Tibial nerve (tissue), 4 donors: ENCODE measurements around the gene SRRM2.

Experiments used
- EP300 ChIP-seq, 2 donors: sonication (generic); formaldehyde crosslinking; IDR thresholded peaks; one replicate each; pipeline ENCODE4 v1.6.1; 2017; ENCODE audit warnings: antibody characterized with exemption in 2 of 2, mild to moderate bottlenecking in 1 of 2
- TF ChIP-seq, protein P1 (sequence below), 5 experiments: fragments of 200-600 bp in 3 of 5; fragments of 450-650 bp in 2 of 5; sonication (generic) in 3 of 5; IDR thresholded peaks; one replicate each; pipeline ENCODE4 v1.5.1; 2016 to 2019; ENCODE audit warnings: antibody characterized with exemption in 5 of 5, mild to moderate bottlenecking in 3 of 5, moderate library complexity in 2 of 5

DNA sequence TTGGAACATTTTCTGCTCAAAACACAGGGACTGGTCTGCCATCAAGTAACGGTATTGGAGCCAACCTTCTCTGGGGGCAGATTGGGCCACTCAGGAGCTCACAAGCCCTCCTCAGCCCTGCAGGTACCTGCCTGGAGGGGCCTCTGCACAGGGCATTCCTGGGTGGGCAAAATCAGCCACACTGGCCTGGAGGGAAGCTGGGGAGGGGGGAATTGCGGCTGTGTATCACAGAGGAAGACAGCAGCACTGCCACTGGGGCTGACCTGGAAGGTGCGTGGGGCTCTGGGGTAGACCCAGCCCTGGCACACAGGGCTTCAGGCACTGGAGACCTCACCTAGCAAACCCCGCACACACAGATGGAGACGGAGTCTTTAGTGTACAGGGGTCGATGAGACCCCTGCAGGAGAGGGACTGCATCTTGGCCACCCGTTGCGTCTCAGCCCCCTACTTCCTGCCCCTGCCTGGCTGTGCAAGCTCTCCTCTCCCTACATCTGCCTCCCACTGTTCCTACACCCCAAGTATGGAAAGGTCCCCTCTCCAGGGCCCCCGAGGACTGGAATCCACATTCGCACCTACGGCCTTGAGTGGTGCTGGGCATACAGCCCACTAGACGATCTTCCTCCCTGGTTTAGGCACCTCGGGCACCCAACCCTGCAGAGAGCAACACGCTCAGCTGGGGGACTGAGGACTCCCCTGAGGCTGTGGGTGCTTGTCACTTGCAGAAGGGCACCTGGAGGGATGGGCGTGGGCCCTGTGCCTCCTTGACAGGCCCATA, 7.1 kb upstream of the SRRM2 start:
- TF ChIP-seq, protein P1, sequence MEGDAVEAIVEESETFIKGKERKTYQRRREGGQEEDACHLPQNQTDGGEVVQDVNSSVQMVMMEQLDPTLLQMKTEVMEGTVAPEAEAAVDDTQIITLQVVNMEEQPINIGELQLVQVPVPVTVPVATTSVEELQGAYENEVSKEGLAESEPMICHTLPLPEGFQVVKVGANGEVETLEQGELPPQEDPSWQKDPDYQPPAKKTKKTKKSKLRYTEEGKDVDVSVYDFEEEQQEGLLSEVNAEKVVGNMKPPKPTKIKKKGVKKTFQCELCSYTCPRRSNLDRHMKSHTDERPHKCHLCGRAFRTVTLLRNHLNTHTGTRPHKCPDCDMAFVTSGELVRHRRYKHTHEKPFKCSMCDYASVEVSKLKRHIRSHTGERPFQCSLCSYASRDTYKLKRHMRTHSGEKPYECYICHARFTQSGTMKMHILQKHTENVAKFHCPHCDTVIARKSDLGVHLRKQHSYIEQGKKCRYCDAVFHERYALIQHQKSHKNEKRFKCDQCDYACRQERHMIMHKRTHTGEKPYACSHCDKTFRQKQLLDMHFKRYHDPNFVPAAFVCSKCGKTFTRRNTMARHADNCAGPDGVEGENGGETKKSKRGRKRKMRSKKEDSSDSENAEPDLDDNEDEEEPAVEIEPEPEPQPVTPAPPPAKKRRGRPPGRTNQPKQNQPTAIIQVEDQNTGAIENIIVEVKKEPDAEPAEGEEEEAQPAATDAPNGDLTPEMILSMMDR (IDR thresholded peaks at IDR 0.05), result no peak
- no peak for TF ChIP-seq EP300 (IDR thresholded peaks at IDR 0.05)
